ENCODE measurements around the gene SLC40A1. TPM values are rescaled to one million over a fixed set of nuclear protein-coding genes. Genes with fewer than 3 reads are reported as not detected.

Gene SLC40A1
- total and polyA plus RNA-seq, 9 donors = 243 to 515 (median 361) TPM

DNA sequence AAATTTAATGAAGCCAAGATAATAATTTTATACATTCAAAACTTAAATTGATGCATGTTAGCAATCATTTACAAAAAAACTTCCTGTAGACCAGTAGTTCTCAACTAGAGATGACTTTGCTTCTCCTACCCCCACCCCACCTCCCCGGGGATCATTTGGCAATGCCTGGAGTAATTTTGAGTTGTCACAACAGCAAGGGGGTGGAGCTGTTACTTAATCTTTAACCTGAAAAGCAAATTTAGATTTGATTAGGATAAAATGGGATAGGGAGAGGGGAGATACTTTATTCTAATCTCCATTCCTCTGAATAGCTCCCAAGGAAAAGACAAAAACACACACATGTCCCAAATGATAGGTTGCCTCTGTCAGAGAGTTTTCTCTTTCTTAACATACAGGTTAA is 4.2 kb downstream of the SLC40A1 start:
- WGBS, 3 donors = 0 to 23% (median 9%) methylated on average over 1 of the region's 1 CpG
- Histone ChIP-seq H3K4me3 (peak overlapping the region; percentile 68), H3K4me1 (ENCODE audit: insufficient read depth) (peaks cover 9% of the 10 kb centered on the region), H3K27ac (peak overlapping the region in 1 of 2 donors; percentile 43), H3K9me3 (no peaks in the 10 kb centered on the region), H3K27me3 (no peaks in the 10 kb centered on the region), H3K36me3 (no peaks in the 10 kb centered on the region)
- intact Hi-C loops (cut with DNase I) = loop anchor here in 3 of 4 donors (5.0 to 10.0 kb wide), 4 partner anchors 72 to 104 kb away; partner anchors contain the start of gene ASNSD1 (in 1 of the 3)
- DNase-seq = no peak
- TF ChIP-seq, protein P1, sequence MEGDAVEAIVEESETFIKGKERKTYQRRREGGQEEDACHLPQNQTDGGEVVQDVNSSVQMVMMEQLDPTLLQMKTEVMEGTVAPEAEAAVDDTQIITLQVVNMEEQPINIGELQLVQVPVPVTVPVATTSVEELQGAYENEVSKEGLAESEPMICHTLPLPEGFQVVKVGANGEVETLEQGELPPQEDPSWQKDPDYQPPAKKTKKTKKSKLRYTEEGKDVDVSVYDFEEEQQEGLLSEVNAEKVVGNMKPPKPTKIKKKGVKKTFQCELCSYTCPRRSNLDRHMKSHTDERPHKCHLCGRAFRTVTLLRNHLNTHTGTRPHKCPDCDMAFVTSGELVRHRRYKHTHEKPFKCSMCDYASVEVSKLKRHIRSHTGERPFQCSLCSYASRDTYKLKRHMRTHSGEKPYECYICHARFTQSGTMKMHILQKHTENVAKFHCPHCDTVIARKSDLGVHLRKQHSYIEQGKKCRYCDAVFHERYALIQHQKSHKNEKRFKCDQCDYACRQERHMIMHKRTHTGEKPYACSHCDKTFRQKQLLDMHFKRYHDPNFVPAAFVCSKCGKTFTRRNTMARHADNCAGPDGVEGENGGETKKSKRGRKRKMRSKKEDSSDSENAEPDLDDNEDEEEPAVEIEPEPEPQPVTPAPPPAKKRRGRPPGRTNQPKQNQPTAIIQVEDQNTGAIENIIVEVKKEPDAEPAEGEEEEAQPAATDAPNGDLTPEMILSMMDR (IDR thresholded peaks at IDR 0.05) = no peak
- TF ChIP-seq POLR2A (IDR thresholded peaks at IDR 0.05) (no peak), EP300 (IDR thresholded peaks at IDR 0.05) (no peak)

GRCh38 chr2:189574793-189575475 is 5.7 kb downstream of the SLC40A1 start:
- DNase-seq = no peak
- H3K27ac ChIP-seq = peak overlapping the region in 1 of 2 donors; percentile 43
- TF ChIP-seq POLR2A (IDR thresholded peaks at IDR 0.05) (no peak), EP300 (IDR thresholded peaks at IDR 0.05) (no peak)
- TF ChIP-seq, protein P1 (IDR thresholded peaks at IDR 0.05) = no peak
- peaks cover 11% of the 10 kb centered on the region for H3K4me1 ChIP-seq (ENCODE audit: insufficient read depth)
- H3K4me3 ChIP-seq = peak overlapping the region; percentile 68
- H3K9me3 ChIP-seq = no peaks in the 10 kb centered on the region
- no peaks in the 10 kb centered on the region for H3K27me3 ChIP-seq
- intact Hi-C loops (cut with DNase I) = loop anchor here in 3 of 4 donors (5.0 to 10.0 kb wide), 4 partner anchors 70 to 103 kb away; partner anchors contain the start of gene ASNSD1 (in 1 of the 3)
- no peaks in the 10 kb centered on the region for H3K36me3 ChIP-seq
- WGBS, 3 donors = 46 to 63% (median 47%) methylated on average over 5 of the region's 5 CpGs

DNA sequence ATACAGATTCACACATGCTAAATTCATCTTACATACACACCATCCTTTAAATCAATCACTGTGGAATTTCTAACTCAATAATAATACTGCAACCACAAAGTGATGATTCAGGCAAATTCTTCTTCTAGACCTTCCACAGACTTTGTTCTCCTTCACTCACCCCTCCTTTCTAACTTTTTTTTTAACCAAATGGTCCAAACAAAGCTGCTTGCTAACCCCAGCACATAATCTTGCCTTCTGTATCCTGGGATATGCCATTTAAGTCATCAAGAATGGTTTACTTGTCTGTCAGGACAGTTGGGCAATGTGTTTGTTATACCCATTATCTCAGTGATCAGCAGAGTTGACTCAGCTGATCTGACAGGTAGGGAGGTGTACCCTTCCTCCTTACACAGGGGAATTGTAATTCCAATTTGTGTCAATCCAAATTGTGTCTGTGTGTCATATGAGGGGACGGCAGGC is 10.0 kb downstream of the SLC40A1 start:
- peak overlapping the region in 1 of 2 donors; percentile 21 for H3K27ac ChIP-seq
- TF ChIP-seq, protein P1 (IDR thresholded peaks at IDR 0.05) = no peak
- TF ChIP-seq EP300 (IDR thresholded peaks at IDR 0.05) (no peak), POLR2A (IDR thresholded peaks at IDR 0.05) (no peak)
- DNase-seq = no peak
- no peak overlapping the region for H3K4me3 ChIP-seq
- 75 to 94% (median 86%) methylated on average over 1 of the region's 1 CpG for WGBS, 3 donors
- H3K36me3 ChIP-seq = no peaks in the 10 kb centered on the region
- H3K27me3 ChIP-seq = no peaks in the 10 kb centered on the region
- no peaks in the 10 kb centered on the region for H3K9me3 ChIP-seq
- intact Hi-C loops (cut with DNase I) = loop anchor here in 2 of 4 donors (10.0 kb wide), 2 partner anchors 66 to 76 kb away; no protein-coding TSS in a partner anchor
- H3K4me1 ChIP-seq (ENCODE audit: insufficient read depth) = peaks cover 22% of the 10 kb centered on the region

- intact Hi-C loops (cut with DNase I) = loop anchor here in 2 of 4 donors (10.0 kb wide), 2 partner anchors 65 to 515 kb away; no protein-coding TSS in a partner anchor
- DNase-seq = no peak
- 2 to 4% (median 2%) methylated on average over 1 of the region's 1 CpG for WGBS, 3 donors
These were observed 11.2 kb downstream of the SLC40A1 start for GRCh38 chr2:189569295-189569910.

More at GRCh38 chr2:189569295-189569910, 11.2 kb downstream of the SLC40A1 start:
- Histone ChIP-seq H3K4me3 (no peak overlapping the region), H3K36me3 (no peaks in the 10 kb centered on the region), H3K27me3 (no peaks in the 10 kb centered on the region), H3K9me3 (no peaks in the 10 kb centered on the region), H3K4me1 (ENCODE audit: insufficient read depth) (peaks cover 25% of the 10 kb centered on the region), H3K27ac (peak overlapping the region in 1 of 2 donors; percentile 55)
- TF ChIP-seq, protein P1 (IDR thresholded peaks at IDR 0.05) = no peak
- TF ChIP-seq EP300 (IDR thresholded peaks at IDR 0.05) = no peak
- no peak for TF ChIP-seq POLR2A (IDR thresholded peaks at IDR 0.05)
